T-helper 17 cell (primary cell): ENCODE measurements around the gene SMARCD3. TPM values are rescaled to one million over a fixed set of nuclear protein-coding genes. Genes with fewer than 3 reads are reported as not detected.
A peak's percentile ranks its signal among the peaks of the same experiment; 100 is the strongest.

Experiments used
- ATAC-seq: fragments of 150-1000 bp; cut with Tn5 transposase; 2 replicates; pipeline ENCODE4 v1.10.0; 2021; ENCODE audit warnings: mild to moderate bottlenecking, moderate library complexity
- DNase-seq, 3 donors: peaks; one replicate each; pipeline versions ENCODE4 v3.0.0 to v3.0.0-alpha.2; 2020 to 2021
- H3K9me3 ChIP-seq: one replicate; pipeline ENCODE4 v1.7.0; 2013; ENCODE audit warnings: low read length, mild to moderate bottlenecking; ENCODE audit not compliant: control insufficient read depth, poor library complexity, severe bottlenecking
- H3K27ac Mint-ChIP-seq: one replicate; pipeline ENCODE4 v1.8.0; 2022; ENCODE audit warnings: mild to moderate bottlenecking, moderate library complexity, mixed read lengths
- H3K27me3 Mint-ChIP-seq: one replicate; pipeline ENCODE4 v1.8.0; 2022; ENCODE audit warnings: mixed read lengths
- H3K36me3 Mint-ChIP-seq: one replicate; pipeline ENCODE4 v1.8.0; 2022; ENCODE audit warnings: low read depth, mixed read lengths
- H3K4me1 Mint-ChIP-seq: one replicate; pipeline ENCODE4 v1.8.0; 2022; ENCODE audit warnings: mild to moderate bottlenecking, mixed read lengths
- H3K4me3 Mint-ChIP-seq: one replicate; pipeline ENCODE4 v1.8.0; 2022; ENCODE audit warnings: mild to moderate bottlenecking, moderate library complexity, mixed read lengths
- total RNA-seq, 4 donors: library from RNA in 2 of 4; stranded (reverse) in 2 of 4; gene quantifications; one replicate each; pipeline ENCODE4 v1.2.3 and lab custom pipeline; 2022 to 2026

SMARCD3 gene
- total RNA-seq, 2 donors from 2014 or later: 9.8 to 10.7 TPM

GRCh38 chr7:151232917-151233701 is 15.4 kb downstream of the SMARCD3 start:
- Mint-ChIP-seq H3K27me3 (no peaks in the 10 kb centered on the region), H3K27ac (peak overlapping the region; percentile 97), H3K36me3 (peaks cover 2% of the 10 kb centered on the region), H3K4me1 (peaks cover 24% of the 10 kb centered on the region), H3K4me3 (peak overlapping the region; percentile 99)
- no peaks in the 10 kb centered on the region for H3K9me3 ChIP-seq
- ATAC-seq (peak; percentile 74), DNase-seq (peak in 2 of 3 donors; percentile 40 to 54)

DNA sequence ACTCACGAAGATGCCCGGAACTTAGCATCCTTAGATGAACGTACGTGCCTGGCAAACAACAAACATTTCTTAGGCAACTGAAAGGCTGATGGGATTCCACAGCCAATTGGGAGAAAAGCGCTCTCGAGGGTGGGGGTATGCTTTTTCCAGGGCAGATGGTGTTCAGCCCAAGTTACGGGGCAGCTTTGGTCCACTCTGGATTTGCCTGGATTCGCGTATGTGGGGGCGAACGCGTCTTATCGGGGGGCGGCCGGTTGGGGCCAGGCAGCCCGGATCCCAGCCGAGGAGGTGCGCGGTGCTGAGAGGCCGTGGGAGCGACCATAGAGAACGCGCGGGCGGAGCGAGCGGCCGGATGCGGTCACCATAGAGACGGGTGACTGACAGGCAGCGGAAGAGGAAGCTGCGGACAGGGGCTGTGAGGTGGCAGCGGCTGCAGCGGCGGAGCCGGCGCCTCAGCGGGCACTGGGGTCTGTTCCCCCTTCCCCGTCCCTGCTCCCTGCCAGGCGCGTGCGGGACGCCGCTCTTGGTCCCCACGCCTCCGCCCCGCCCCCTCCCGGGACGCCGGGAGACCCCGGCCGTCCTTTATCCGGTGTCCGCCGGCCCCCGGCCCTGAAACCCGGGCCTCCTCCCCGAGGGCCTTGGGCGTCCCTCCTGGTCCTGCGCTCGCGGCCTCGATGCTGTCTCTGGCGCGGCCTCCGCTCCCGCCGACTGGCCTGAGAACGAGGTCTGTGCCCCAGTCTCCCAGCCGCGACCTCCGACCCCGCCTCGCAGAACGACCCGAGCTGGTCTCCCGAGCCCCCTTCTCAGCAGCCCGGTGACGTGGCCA is 16.2 kb downstream of the SMARCD3 start, which contains the start of gene CHPF2:
CHPF2 (plus strand) TSS at position 393 of the 826 bp plus-strand sequence. CDS start 1,529 bp downstream, outside the sequence.
- peak within 1 kb of the TSS; percentile 99 for H3K4me3 Mint-ChIP-seq
- H3K4me1 Mint-ChIP-seq: peaks cover 24% of the 10 kb centered on the region
- peak; percentile 78 to 81 (median 80) for DNase-seq
- no peaks in the 10 kb centered on the region for H3K27me3 Mint-ChIP-seq
- ATAC-seq: peak; percentile 89
- H3K27ac Mint-ChIP-seq: peak within 1 kb of the TSS; percentile 97
- no peaks in the 10 kb centered on the region for H3K9me3 ChIP-seq
- peaks cover 2% of the 10 kb centered on the region for H3K36me3 Mint-ChIP-seq

DNA sequence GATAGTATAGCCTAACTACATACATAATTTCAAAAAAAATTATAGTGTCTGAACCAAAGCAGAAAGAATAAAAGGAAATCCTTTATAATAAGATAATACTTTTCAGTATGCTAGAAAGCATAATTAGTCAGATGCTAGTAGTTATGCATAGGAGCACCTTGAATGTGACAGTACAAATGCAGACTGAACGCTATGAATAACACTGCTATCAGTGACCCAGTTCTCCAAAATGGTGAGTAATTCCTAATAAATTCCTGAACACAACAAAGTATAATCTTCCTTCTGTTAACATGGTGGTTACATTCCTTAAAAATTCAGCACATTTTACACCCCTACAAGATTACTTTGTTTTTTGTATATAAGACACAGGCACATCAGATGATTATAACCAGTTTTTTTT is 17.4 kb downstream of the SMARCD3 start:
- no peak for ATAC-seq
- Mint-ChIP-seq H3K4me3 (peak overlapping the region; percentile 99), H3K4me1 (peaks cover 31% of the 10 kb centered on the region), H3K27ac (no peak overlapping the region), H3K36me3 (peaks cover 5% of the 10 kb centered on the region), H3K27me3 (no peaks in the 10 kb centered on the region)
- DNase-seq: no peak
- no peaks in the 10 kb centered on the region for H3K9me3 ChIP-seq

- no peaks in the 10 kb centered on the region for H3K9me3 ChIP-seq
Measured at GRCh38 chr7:151229249-151229648, 19.2 kb downstream of the SMARCD3 start.

DNA sequence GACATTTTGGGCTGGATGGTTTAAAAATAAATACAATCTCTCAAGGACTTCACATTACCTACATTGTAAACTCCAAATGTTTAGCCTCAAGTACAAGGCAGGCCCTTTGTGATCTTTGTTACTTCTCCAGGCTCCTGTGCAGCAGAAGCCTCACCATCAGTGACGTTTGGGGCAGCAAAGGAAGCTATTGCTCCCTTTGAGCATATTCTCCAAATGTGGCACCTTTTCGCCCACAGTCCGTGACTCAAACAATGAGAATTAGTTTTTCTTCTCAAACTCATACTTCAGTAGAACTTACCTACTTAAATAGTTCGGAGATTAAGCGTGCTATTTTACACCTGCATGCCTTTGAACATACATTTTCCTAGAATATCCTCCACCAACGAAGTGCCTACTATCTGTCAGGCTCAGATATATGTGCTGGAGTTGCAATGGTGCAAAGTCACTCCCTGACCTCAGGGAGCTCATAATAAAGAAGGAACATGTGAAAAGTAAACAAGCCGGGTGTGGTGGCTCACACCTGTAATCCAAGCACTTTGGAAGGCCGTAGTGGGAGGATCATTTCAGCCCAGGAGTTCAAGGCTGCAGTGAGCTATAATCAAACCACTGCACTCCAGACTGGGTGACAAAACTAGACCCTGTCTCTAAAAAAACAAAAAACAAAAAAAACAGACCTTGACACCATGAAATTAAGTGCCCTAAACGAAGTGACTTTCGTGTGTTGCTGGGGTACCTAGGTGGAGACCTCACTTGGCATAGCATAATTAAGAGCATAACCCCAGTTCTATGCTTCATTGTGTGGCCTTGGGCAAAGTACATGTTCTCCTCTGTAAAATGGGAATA is 20.2 kb downstream of the SMARCD3 start:
- Mint-ChIP-seq H3K27ac (peak overlapping the region; percentile 97), H3K36me3 (peaks cover 11% of the 10 kb centered on the region), H3K4me1 (peaks cover 33% of the 10 kb centered on the region)

More at GRCh38 chr7:151229249-151229648, 19.2 kb downstream of the SMARCD3 start:
- Mint-ChIP-seq H3K4me1 (peaks cover 41% of the 10 kb centered on the region), H3K36me3 (peaks cover 8% of the 10 kb centered on the region), H3K27ac (no peak overlapping the region), H3K4me3 (no peak overlapping the region), H3K27me3 (no peaks in the 10 kb centered on the region)
- DNase-seq (no peak), ATAC-seq (no peak)

DNA sequence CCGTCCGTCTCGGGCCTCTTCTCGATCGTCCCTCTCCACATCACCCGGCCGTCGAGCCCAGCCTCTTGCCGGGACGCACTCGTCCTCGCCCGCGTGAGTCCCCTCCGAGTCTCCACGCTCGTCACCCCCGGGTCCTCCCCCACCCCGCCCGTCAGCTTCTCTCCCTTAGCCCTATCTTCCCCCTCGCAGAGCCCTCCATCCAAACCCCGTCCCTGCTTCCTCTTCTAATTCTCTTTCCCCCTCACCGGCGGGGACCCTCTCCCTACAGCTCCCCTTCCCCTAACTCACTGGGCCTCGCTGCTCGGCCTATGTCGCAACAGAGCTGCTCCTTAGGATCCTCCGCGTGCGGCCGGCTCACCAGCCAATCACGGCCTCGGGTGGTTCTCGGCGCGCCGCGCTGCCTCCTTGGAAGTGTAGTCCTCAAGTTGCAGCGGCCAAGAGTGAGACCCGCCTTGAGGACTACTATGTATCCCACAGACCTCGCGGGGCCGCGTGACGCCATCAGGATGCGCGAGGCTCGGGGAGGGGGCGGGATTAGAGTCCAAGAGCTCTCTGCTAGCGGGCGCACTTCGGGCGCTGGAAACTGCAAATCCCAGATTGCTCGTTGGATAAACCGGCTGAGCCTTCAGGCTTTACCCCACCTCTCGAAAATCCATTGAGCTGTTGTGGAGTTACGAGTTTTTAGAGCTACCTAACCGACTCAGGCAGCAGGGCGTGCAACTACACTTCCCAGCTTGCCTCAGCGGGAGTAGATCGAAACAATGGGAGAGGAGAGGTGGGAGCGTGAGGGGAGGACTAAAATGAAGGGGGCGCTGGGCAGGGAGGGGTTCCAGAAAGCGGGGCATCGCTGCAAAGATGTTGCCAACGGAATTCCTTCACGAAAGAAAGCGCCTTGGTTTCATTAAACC is 21.4 kb downstream of the SMARCD3 start, which contains the start of gene ABCF2:
ABCF2 (minus strand) TSS at position 331 of the 908 bp plus-strand sequence. CDS start 747 bp downstream, outside the sequence.
- ATAC-seq: peak; percentile 99
- peaks cover 28% of the 10 kb centered on the region for H3K4me1 Mint-ChIP-seq
- peak within 1 kb of the TSS; percentile 97 for H3K27ac Mint-ChIP-seq
- peak within 1 kb of the TSS; percentile 100 for H3K4me3 Mint-ChIP-seq
- DNase-seq: peak; percentile 91 to 94 (median 92)
- no peaks in the 10 kb centered on the region for H3K27me3 Mint-ChIP-seq
- no peaks in the 10 kb centered on the region for H3K9me3 ChIP-seq
- peaks cover 12% of the 10 kb centered on the region for H3K36me3 Mint-ChIP-seq

More for the DNA sequence above, 20.2 kb downstream of the SMARCD3 start:
- DNase-seq: no peak
- peak overlapping the region; percentile 100 for H3K4me3 Mint-ChIP-seq
- ATAC-seq: no peak
- no peaks in the 10 kb centered on the region for H3K27me3 Mint-ChIP-seq
- H3K9me3 ChIP-seq: no peaks in the 10 kb centered on the region

- Mint-ChIP-seq H3K4me3 (peak overlapping the region; percentile 100), H3K4me1 (peaks cover 23% of the 10 kb centered on the region), H3K27ac (peak overlapping the region; percentile 97), H3K27me3 (no peaks in the 10 kb centered on the region), H3K36me3 (peaks cover 12% of the 10 kb centered on the region)
- no peaks in the 10 kb centered on the region for H3K9me3 ChIP-seq
- no peak for DNase-seq
- ATAC-seq: no peak
Measured at GRCh38 chr7:151226560-151226874, 22.0 kb downstream of the SMARCD3 start.

GRCh38 chr7:151225948-151226510 is 22.5 kb downstream of the SMARCD3 start:
- ATAC-seq (no peak), DNase-seq (no peak)
- Mint-ChIP-seq H3K36me3 (peaks cover 12% of the 10 kb centered on the region), H3K27ac (peak overlapping the region; percentile 97), H3K27me3 (no peaks in the 10 kb centered on the region), H3K4me1 (peaks cover 23% of the 10 kb centered on the region), H3K4me3 (peak overlapping the region; percentile 100)
- H3K9me3 ChIP-seq: no peaks in the 10 kb centered on the region

- peaks cover 16% of the 10 kb centered on the region for H3K36me3 Mint-ChIP-seq
- DNase-seq: no peak
- no peaks in the 10 kb centered on the region for H3K9me3 ChIP-seq
- no peak overlapping the region for H3K4me3 Mint-ChIP-seq
- no peak for ATAC-seq
- peaks cover 27% of the 10 kb centered on the region for H3K4me1 Mint-ChIP-seq
- peak overlapping the region; percentile 57 for H3K27ac Mint-ChIP-seq
- no peaks in the 10 kb centered on the region for H3K27me3 Mint-ChIP-seq
Measured at GRCh38 chr7:151223728-151224127, 24.8 kb downstream of the SMARCD3 start.

- Mint-ChIP-seq H3K27ac (no peak overlapping the region), H3K36me3 (peaks cover 12% of the 10 kb centered on the region), H3K27me3 (no peaks in the 10 kb centered on the region), H3K4me3 (no peak overlapping the region), H3K4me1 (peaks cover 9% of the 10 kb centered on the region)
- DNase-seq (no peak), ATAC-seq (no peak)
- no peaks in the 10 kb centered on the region for H3K9me3 ChIP-seq
Measured at GRCh38 chr7:151218170-151218569, 30.3 kb downstream of the SMARCD3 start.

GRCh38 chr7:151215396-151215795 is 33.1 kb downstream of the SMARCD3 start:
- peaks cover 16% of the 10 kb centered on the region for H3K4me1 Mint-ChIP-seq
- H3K9me3 ChIP-seq: no peaks in the 10 kb centered on the region
- H3K27ac Mint-ChIP-seq: peak overlapping the region; percentile 67
- H3K4me3 Mint-ChIP-seq: no peak overlapping the region
- ATAC-seq: no peak
- no peak for DNase-seq
- no peaks in the 10 kb centered on the region for H3K27me3 Mint-ChIP-seq
- H3K36me3 Mint-ChIP-seq: peaks cover 9% of the 10 kb centered on the region
